H1 (cell line): ENCODE measurements around the gene PLCB1. TPM values are rescaled to one million over a fixed set of nuclear protein-coding genes. Genes with fewer than 3 reads are reported as not detected.

Source experiments
- CREB1 ChIP-seq: IDR thresholded peaks from 2 replicates; pipeline ENCODE4 v1.6.1; 2012; ENCODE audit warnings: inconsistent platforms
- SUZ12 ChIP-seq: fragments of 200-600 bp; sonication (generic); IDR thresholded peaks from 2 replicates; pipeline ENCODE4 v1.6.1; 2012; ENCODE audit warnings: mild to moderate bottlenecking, inconsistent platforms, low read length, moderate library complexity, mixed read lengths
- ZNF274 ChIP-seq: IDR thresholded peaks from 2 replicates; pipeline ENCODE4 v1.7.0; 2012; ENCODE audit warnings: low read length, borderline replicate concordance; ENCODE audit errors: extremely low read depth
- polyA plus RNA-seq, 7 experiments: library from polyadenylated mRNA; depleted of rRNA in 3 of 7; stranded (reverse) in 5 of 7; unstranded in 2 of 7; fragments of >200 nt in 5 of 7; fragments of 200-250 nt in 2 of 7; gene quantifications; 1 replicate in 5 of 7; 2 replicates in 1 of 7; 4 replicates in 1 of 7; pipeline versions ENCODE4 v1.2.1 to v1.2.3, GENCODE V29; 2011 to 2013; ENCODE audit warnings: missing spikeins in 2 of 7, mixed read lengths in 2 of 7
- total RNA-seq: library from RNA; stranded (reverse); fragmentation: NEBNext Ultra II Directional; extraction: Animal tissue kit (Norgen Biotek cat#: 25700); gene quantifications from 2 replicates; pipeline ENCODE4 v1.2.1, GENCODE V29; 2021
- TF ChIP-seq, protein P1 (sequence below): IDR thresholded peaks from 2 replicates; pipeline ENCODE4 v1.6.1; 2012; ENCODE audit warnings: inconsistent platforms

The PLCB1 gene
- total and polyA plus RNA-seq, 2 of the 8 experiments (the other 6 are each of a cell fraction or from before 2014, with no cell fraction given): 2.6 to 9.1 TPM

DNA sequence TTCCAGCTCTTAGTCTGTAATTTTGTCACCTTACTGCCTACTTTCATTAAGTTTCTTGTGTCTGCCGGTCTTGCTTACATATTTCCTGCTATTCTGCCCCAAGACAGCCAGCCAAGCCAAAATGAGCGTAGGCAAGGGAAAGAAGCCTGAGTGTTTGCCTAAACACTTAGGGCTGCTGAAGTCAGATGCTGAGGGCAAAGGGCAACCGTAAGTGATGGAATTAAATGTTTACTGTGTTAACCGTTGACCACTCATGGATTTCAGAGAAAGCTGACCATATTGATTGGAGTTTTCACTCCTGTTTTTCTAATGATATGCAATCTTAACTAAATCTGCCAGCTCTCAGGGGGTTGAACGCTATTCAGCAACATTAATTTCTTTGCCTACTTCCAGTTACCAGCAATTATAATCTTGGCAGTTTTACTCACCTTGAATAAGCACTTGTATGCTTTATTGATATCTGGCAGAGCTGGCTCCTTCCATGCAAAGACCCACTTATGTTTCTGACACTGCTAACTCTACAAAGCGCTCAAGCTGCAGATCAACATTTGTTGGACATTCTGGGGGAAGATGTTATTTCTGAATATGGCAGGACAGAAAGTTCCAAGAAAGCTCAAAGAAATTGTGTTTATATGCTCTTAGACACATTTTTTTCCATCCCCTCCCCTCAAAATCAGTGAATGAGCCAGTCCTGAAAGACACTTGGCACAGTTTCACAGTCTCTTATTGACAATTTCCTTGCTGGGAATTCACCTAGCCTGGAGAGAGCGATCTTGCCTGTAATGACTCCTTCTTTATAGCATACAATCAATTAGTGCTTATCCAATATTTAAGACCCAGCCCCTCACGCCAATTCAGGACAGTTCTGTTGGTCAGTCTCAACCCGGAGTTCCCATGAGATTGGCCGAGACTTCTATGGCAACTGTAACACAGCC is 183.8 kb downstream of the PLCB1 start (continued):
- TF ChIP-seq ZNF274 (no peak), CREB1 (no peak), SUZ12 (no peak)
- TF ChIP-seq, protein P1, sequence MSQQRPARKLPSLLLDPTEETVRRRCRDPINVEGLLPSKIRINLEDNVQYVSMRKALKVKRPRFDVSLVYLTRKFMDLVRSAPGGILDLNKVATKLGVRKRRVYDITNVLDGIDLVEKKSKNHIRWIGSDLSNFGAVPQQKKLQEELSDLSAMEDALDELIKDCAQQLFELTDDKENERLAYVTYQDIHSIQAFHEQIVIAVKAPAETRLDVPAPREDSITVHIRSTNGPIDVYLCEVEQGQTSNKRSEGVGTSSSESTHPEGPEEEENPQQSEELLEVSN: no peak
